ENCODE data around the gene PCNX2. TPM values are rescaled to one million over a fixed set of nuclear protein-coding genes. Genes with fewer than 3 reads are reported as not detected.

Gene PCNX2, protein sequence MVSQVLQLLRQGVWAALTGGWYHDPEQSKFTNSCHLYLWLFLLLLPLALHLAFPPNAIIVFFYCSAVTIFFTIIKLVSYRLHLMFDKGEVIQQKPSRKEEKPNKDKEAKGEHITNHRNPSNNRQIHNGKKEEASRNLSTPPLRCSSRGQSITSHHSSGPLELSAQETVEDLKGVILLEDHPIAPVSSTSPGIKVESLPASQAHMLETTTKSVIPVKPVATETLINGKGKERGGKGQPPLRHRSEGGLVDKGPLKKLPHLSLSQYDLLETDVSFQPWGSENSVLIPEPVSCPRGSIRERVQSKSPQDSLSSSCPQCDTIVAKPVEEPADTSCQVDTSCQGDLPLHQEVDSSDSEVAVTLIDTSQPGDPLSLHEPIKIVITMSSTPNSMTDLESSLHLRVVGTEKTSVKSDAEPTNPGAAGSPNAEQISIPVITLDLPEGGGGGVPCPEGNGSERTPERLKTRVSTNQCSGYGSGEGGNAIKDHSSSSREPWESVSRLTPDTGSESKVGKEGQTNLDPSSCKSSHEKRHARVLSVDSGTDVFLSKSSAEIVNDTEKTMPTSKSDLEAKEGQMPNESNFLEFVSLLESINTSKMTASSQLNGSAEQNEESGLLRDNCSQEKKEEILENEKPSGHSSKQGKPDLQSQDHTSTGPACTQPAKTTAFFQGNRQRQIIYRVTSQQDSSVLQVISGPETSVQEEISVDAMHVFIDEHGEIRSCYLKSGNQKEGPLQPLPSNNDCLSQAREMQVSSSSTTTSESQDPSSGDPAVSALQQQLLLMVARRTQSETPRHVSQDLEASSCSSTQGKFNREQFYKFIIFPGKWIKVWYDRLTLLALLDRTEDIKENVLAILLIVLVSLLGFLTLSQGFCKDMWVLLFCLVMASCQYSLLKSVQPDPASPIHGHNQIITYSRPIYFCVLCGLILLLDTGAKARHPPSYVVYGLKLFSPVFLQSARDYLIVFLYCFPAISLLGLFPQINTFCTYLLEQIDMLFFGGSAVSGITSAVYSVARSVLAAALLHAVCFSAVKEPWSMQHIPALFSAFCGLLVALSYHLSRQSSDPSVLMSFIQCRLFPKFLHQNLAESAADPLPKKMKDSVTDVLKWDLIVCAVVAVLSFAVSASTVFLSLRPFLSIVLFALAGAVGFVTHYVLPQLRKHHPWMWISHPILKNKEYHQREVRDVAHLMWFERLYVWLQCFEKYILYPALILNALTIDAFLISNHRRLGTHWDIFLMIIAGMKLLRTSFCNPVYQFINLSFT (N-terminal part only)
- total RNA-seq (6.6 and 7.6 TPM in 2 replicates), polyA plus RNA-seq (7.6 and 11.0 TPM in 2 replicates), polyA minus RNA-seq (33.8 and 41.7 TPM in 2 replicates), Bru-seq, nascent RNA (percentile 51 among the genes with signal in this experiment), BruChase-seq, experiment 1, labeled RNA remaining after a 6-hour chase (percentile 42 among the genes with signal in this experiment), BruChase-seq, experiment 2, labeled RNA remaining after a 2-hour chase (percentile 51 among the genes with signal in this experiment)
- 4.8 and 7.2 TPM in 2 replicates for polyA plus RNA-seq (2011; cell fraction: cytosol; rRNA removed)
- 26.0 and 28.3 TPM in 2 replicates for polyA plus RNA-seq (2011; cell fraction: nucleus; rRNA removed)
- polyA plus RNA-seq (2012): 7.0 and 7.4 TPM in 2 replicates
- polyA minus RNA-seq (2011; cell fraction: cytosol; rRNA and poly(A)+ RNA removed): 17.3 TPM
- 54.0 and 96.5 TPM in 2 replicates for polyA minus RNA-seq (2011; cell fraction: nucleus; rRNA and poly(A)+ RNA removed)
- long read RNA-seq, partial matches to known transcripts: 1 of 8 reads
- long read RNA-seq, other reads (novel, unspliced or antisense): 7 of 8 reads

DNA sequence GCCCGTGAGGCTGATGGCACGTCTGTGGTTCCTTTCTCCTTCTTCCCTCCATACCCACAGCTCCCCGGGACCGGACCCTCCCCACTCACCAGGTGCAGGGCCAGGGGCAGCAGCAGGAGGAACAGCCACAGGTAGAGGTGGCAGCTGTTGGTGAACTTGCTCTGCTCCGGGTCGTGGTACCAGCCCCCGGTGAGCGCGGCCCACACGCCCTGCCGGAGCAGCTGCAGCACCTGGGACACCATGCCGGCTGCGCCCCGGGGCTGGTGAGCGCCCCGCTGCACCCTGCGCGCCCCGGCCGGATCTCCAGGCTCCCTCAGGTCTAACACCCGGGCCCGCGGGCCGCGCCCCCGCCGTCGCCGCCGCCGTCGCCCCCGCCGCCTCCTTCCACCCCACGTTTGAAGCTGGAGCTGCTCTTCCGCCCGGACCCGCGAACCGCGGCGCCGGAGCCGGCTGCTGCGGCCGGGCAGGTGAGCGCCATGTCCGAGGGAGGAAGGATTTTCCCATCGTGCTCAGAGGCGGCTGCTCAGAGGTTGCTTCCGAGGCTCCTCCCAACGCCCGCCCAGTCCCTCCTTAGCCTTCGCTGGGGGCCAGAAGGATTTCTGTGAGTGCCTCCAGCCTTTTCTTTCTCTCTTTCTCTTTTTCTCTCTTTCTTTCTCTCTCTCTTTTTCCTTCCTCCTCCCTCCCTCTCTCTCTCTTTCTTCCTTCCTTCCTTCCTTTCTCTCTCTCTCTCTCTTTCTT is at the start of gene PCNX2:
Gene PCNX2 (minus strand): TSS at position 489 of the 738 bp plus-strand sequence. CDS start 247 bp downstream, at position 242.
- BruUV-seq (replicated peaks): no TSS peak
- TF ChIP-seq MYC (IDR thresholded peaks at IDR 0.05; ENCODE audit: low read depth, low read length): no peak
- peak; percentile 26 for TF ChIP-seq POLR2AphosphoS5 (IDR thresholded peaks at IDR 0.05; ENCODE audit: insufficient read depth, low read depth, low read length)
- Histone ChIP-seq H3K4me2 (ENCODE audit: insufficient read depth, low read length) (peak within 1 kb of the TSS; percentile 95), H3K4me1 (ENCODE audit: control insufficient read depth, extremely low read depth, insufficient read depth, low read length) (peaks cover 7% of the 10 kb centered on the region), H3K79me2 (ENCODE audit: control insufficient read depth, insufficient read depth, low read length) (no peaks in the 10 kb centered on the region), H4K20me1 (replicated peaks; ENCODE audit: control insufficient read depth, extremely low read depth, insufficient read depth, low read length) (no peaks in the 10 kb centered on the region), H3K9ac (replicated peaks; ENCODE audit: extremely low read depth, insufficient read depth, low read length) (peak within 1 kb of the TSS; percentile 64), H2AFZ (ENCODE audit: low read depth, low read length) (peak within 1 kb of the TSS; percentile 100), H3K27me3 (ENCODE audit: control insufficient read depth in 2 of 2, insufficient read depth in 2 of 2, low read length in 2 of 2) (peaks cover 1 to 5% of the 10 kb centered on the region in 2 experiments), H3K9me1 (replicated peaks; ENCODE audit: control insufficient read depth, extremely low read depth, insufficient read depth, low read length) (no peaks in the 10 kb centered on the region), H3K9me3 (replicated peaks; ENCODE audit: control insufficient read depth, insufficient read depth, low read length) (no peaks in the 10 kb centered on the region), H3K36me3 (ENCODE audit: control insufficient read depth in 2 of 2, extremely low read depth in 1 of 2, insufficient read depth in 2 of 2, low read length in 2 of 2) (no peaks in the 10 kb centered on the region), H3K4me3 (replicated peaks in 1 of 3; ENCODE audit: insufficient read depth in 1 of 3, low read depth in 1 of 3, low read length in 3 of 3) (peak within 1 kb of the TSS; percentile 77 to 96 (median 82)), H3K27ac (ENCODE audit: insufficient read depth, low read depth, low read length) (peak within 1 kb of the TSS; percentile 43)
- CTCF ChIA-PET: interaction anchor here (4.4 kb wide), 1 partner anchor 9 kb away, joined by 23 read pairs; no protein-coding TSS in a partner anchor
- POLR2A ChIA-PET: no interaction called here
- dilution Hi-C loops (cut with MboI; ENCODE audit: extremely low pct_ligation_motif_present, low sequenced_read_pairs) (no loop called here), intact Hi-C loops (cut with micrococcal nuclease) (no loop called here)
- FAIRE-seq (no peak), DNase-seq (ENCODE audit: low read depth, low spot score) (peak; percentile 8)
